22Rv1 (cell line): ENCODE data around the gene ZSCAN18.

Source experiments
- H3K27ac ChIP-seq: fragments of 450-650 bp; 2 replicates; pipeline ENCODE4 v1.5.1; 2017
- ZFX ChIP-seq: fragments of 450-650 bp; IDR thresholded peaks from 2 replicates; pipeline ENCODE4 v1.6.1; 2017; ENCODE audit warnings: antibody characterized with exemption, borderline replicate concordance
- TF ChIP-seq, protein P1 (sequence below): fragments of 450-650 bp; IDR thresholded peaks from 2 replicates; pipeline ENCODE4 v1.5.1; 2017; ENCODE audit warnings: mild to moderate bottlenecking

ZSCAN18 gene

DNA sequence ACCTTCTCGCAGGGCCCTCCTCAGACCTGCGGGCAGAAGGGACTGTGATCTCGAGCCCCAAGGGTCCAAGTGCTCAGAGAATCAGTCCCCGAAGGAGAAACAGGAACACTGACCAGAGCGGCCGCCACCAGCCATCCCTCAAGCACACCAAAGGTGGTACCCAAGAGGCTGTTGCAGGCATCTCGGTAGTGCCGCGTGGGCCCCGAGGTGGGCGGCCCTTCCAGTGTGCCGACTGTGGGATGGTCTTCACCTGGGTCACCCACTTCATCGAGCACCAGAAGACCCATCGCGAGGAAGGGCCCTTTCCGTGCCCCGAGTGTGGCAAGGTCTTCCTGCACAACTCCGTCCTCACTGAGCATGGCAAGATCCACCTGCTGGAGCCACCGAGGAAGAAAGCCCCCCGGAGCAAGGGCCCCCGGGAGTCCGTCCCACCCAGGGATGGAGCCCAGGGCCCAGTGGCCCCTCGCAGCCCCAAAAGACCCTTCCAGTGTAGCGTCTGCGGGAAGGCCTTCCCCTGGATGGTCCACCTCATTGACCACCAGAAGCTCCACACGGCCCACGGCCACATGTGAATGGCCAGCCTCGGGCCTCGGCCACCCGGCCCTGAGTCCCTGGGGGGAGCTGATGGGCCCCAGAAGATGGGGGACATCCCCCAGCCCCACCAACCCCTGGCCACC lies 44.4 kb downstream of the ZSCAN18 start:
- H3K27ac ChIP-seq: no peak overlapping the region
- TF ChIP-seq ZFX: no peak
- TF ChIP-seq, protein P1, sequence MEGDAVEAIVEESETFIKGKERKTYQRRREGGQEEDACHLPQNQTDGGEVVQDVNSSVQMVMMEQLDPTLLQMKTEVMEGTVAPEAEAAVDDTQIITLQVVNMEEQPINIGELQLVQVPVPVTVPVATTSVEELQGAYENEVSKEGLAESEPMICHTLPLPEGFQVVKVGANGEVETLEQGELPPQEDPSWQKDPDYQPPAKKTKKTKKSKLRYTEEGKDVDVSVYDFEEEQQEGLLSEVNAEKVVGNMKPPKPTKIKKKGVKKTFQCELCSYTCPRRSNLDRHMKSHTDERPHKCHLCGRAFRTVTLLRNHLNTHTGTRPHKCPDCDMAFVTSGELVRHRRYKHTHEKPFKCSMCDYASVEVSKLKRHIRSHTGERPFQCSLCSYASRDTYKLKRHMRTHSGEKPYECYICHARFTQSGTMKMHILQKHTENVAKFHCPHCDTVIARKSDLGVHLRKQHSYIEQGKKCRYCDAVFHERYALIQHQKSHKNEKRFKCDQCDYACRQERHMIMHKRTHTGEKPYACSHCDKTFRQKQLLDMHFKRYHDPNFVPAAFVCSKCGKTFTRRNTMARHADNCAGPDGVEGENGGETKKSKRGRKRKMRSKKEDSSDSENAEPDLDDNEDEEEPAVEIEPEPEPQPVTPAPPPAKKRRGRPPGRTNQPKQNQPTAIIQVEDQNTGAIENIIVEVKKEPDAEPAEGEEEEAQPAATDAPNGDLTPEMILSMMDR: no peak

DNA sequence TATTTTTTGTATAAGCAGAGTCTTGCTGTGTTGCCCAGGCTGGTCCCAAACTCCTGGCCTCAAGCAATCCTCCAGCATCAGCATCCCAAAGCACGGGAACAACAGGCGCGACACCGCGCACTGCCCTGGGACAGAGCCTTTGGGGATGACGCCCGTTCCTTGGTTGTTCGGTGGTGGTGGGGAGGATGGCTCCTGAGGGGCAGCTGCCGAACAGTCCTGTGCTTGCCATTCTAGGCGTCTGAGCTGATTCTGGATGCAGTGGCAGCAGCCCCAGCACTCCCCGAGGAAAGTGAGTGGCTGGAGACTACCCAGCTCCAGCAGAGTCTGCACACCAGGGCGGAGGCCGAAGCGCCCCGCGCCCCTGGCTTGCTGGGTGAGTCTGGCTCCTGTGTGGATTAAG lies 45.8 kb downstream of the ZSCAN18 start:
- TF ChIP-seq ZFX: no peak
- TF ChIP-seq, protein P1: no peak

DNA sequence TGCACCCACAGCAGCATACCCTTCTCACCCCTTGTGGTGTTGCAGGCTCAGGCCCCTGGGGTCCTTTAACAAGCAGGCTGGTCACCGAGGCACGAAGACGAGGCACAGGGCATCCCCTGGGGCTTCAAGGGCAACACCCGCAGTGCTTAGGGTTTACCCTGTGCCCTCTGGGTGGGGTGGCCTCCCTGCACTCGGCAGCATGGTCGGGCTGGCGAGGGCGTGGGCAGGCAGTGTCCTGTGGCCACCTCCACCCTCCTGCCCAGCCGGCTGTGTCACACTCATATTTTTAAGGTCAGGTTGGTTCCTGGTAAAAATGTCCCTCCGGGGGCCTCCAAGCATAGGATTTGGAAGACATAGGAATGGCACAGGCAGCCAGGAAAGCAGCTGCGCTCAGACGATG lies 50.4 kb downstream of the ZSCAN18 start:
- no peak for TF ChIP-seq ZFX
- TF ChIP-seq, protein P1: no peak
- no peak overlapping the region for H3K27ac ChIP-seq

More for the DNA sequence above, 45.8 kb downstream of the ZSCAN18 start:
- H3K27ac ChIP-seq: no peak overlapping the region

DNA sequence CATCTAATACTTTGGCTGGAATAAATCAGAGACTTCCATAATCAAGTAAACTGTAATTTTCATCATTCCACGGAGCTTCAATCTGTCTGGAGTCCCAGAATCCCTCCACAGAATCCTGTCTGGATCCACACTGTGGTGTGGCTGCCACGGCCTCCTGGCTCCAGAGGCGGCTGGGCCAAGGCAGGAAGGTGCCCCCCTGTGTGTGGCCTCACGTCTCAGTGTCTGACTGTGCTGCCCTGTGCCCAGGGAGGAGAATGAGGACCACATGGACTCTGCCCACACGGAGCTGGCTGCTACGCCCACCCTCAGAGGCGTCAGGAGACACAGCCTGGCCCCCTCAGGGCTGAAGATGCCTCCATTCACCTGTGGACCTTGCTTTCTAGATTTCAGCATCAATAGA lies 51.2 kb downstream of the ZSCAN18 start:
- TF ChIP-seq ZFX: no peak
- TF ChIP-seq, protein P1: no peak
- no peak overlapping the region for H3K27ac ChIP-seq

DNA sequence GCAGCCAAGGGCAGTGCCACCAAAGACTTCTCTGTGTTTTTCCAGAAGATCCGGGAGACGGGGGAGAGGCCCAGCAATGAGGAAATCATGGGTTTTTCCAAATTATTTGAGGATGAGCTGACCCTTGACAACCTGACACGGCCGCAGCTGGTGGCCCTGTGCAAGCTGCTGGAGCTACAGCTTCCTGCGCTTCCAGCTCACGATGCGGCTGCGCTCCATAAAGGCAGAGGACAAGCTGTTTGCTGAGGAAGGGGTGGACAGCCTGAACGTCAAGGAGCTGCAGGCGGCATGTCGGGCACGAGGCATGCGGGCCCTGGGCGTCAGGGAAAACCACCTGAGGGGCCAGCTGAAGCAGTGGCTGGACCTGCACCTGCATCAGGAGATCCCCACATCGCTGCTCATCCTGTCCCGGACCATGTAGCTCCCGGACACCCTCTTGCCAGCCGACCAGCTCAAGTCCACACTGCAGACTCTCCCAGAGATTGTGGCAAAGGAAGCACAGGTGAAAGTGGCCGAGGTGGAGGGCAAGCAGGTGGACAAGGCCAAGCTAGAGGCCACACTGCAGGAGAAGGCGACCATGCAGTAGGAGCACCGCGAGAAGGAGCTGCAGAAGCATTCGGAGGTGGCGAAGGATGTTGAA lies 52.5 kb downstream of the ZSCAN18 start:
- no peak overlapping the region for H3K27ac ChIP-seq
- no peak for TF ChIP-seq ZFX
- TF ChIP-seq, protein P1: no peak

DNA sequence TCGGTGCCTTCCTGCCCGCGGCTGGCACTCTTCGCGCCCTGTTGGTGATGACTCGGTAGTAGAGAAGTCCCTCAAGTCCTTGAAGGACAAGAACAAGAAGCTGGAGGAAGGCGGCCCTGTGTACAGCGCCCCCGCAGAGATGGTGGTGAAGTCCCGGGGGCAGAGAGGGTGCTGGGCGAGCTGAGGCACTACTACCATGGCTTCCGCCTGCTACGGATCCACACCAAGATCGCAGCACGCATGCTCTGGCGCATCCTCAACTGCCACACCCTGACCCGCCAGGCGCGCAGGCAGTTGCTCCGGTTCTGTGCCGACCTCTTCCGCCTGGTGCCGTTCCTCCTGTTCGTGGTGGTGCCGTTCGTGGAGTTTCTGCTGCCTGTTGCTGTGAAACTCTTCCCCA lies 53.1 kb downstream of the ZSCAN18 start:
- H3K27ac ChIP-seq: no peak overlapping the region
- TF ChIP-seq, protein P1: no peak
- no peak for TF ChIP-seq ZFX

DNA sequence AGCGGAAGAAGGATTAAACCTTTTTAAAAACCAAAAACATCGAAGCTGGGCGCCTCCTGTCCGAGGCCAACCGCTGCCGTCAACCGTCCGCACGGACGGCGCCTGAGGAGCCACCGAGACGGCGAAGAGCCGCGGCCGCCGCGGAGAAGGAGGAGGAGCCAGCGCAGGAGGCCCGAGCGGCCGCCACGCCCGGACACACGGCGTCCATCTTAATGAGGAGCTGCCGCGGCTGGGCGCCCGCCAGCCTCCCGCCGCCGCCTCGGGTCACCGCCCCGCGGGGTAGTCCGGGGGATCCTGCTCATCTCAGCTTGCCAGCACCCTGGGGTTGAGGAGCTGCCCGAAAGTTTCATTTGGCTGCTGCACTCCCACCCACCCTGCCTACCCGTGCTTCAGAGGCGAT lies 53.6 kb downstream of the ZSCAN18 start:
- no peak overlapping the region for H3K27ac ChIP-seq
- no peak for TF ChIP-seq ZFX
- TF ChIP-seq, protein P1: no peak
